HG03039 (cell line): Measurements from ENCODE around the gene LBP.
"Not testable (repeated sequence)": the region's sequence is repeated elsewhere in the genome, so short reads cannot be mapped to it uniquely, and the experiment has no call there.

Source experiments
- ATAC-seq: cut with Tn5 transposase; IDR thresholded peaks from one replicate; pipeline ENCODE4 v1.9.1; 2021; ENCODE audit warnings: mild to moderate bottlenecking, moderate library complexity; ENCODE audit not compliant: unreplicated experiment

Gene LBP

GRCh38 chr20:38317422-38317821 lies 28.9 kb upstream of the LBP start:
- no peak for ATAC-seq

GRCh38 chr20:38320221-38320620 lies 26.1 kb upstream of the LBP start:
- no peak for ATAC-seq

GRCh38 chr20:38321959-38322598 lies 24.2 kb upstream of the LBP start:
- ATAC-seq: no peak

- ATAC-seq: no peak
These were observed 22.1 kb upstream of the LBP start for GRCh38 chr20:38324159-38324558.

GRCh38 chr20:38325167-38325566 lies 21.1 kb upstream of the LBP start:
- no peak for ATAC-seq

- no peak for ATAC-seq
These were observed 20.4 kb upstream of the LBP start for GRCh38 chr20:38325905-38326304.

- no peak for ATAC-seq
These were observed 20.0 kb upstream of the LBP start for GRCh38 chr20:38326309-38326708.

- ATAC-seq: no peak
These were observed 15.6 kb upstream of the LBP start for GRCh38 chr20:38330638-38331037.

GRCh38 chr20:38331245-38331644 lies 15.0 kb upstream of the LBP start:
- ATAC-seq: no peak

- ATAC-seq: no peak
These were observed 14.5 kb upstream of the LBP start for GRCh38 chr20:38331814-38332213.

- ATAC-seq: no peak
These were observed 12.3 kb upstream of the LBP start for GRCh38 chr20:38334016-38334415.

GRCh38 chr20:38336726-38337125 lies 9.6 kb upstream of the LBP start:
- ATAC-seq: no peak

- ATAC-seq: no peak
These were observed 8.6 kb upstream of the LBP start for GRCh38 chr20:38337561-38338140.

- no peak for ATAC-seq
These were observed 7.3 kb upstream of the LBP start for GRCh38 chr20:38338849-38339520.

GRCh38 chr20:38339521-38339896 lies 6.8 kb upstream of the LBP start:
- ATAC-seq: not testable (repeated sequence)

- ATAC-seq: no peak
These were observed 6.3 kb upstream of the LBP start for GRCh38 chr20:38339997-38340396.

- ATAC-seq: no peak
These were observed 5.6 kb upstream of the LBP start for GRCh38 chr20:38340693-38341092.

GRCh38 chr20:38342216-38342615 lies 4.1 kb upstream of the LBP start:
- ATAC-seq: no peak

GRCh38 chr20:38342713-38343310 lies 3.5 kb upstream of the LBP start:
- no peak for ATAC-seq

- no peak for ATAC-seq
These were observed 2.8 kb upstream of the LBP start for GRCh38 chr20:38343311-38344106.

GRCh38 chr20:38344107-38344701 lies 2.1 kb upstream of the LBP start:
- ATAC-seq: no peak
